NT2/D1 (cell line): Measurements from ENCODE around the gene UBE3A.
"Not testable (repeated sequence)": the region's sequence is repeated elsewhere in the genome, so short reads cannot be mapped to it uniquely, and the experiment has no call there.

Experiments used
- DNase-seq: peaks from one replicate; pipeline ENCODE4 v3.0.0-alpha.2; 2011; ENCODE audit warnings: low read depth, low spot score
- H3K27me3 ChIP-seq: 2 replicates; pipeline ENCODE4 v1.6.0; 2011; ENCODE audit warnings: mild to moderate bottlenecking; ENCODE audit not compliant: insufficient read length, insufficient read depth
- H3K36me3 ChIP-seq: 2 replicates; pipeline ENCODE4 v1.6.1; 2011; ENCODE audit warnings: mild to moderate bottlenecking, low read length, mixed read lengths; ENCODE audit not compliant: insufficient read depth, insufficient read length
- H3K4me1 ChIP-seq: 2 replicates; pipeline ENCODE4 v1.5.1; 2011; ENCODE audit not compliant: insufficient read depth, insufficient read length
- H3K4me3 ChIP-seq: 2 replicates; pipeline ENCODE4 v1.5.1; 2011; ENCODE audit warnings: low read depth; ENCODE audit not compliant: insufficient read length
- H3K9ac ChIP-seq: 2 replicates; pipeline ENCODE4 v1.6.0; 2011; ENCODE audit warnings: low read depth; ENCODE audit not compliant: insufficient read length
- H3K9me3 ChIP-seq: 2 replicates; pipeline ENCODE4 v1.5.1; 2011; ENCODE audit warnings: mild to moderate bottlenecking, low read length; ENCODE audit not compliant: insufficient read depth
- SUZ12 ChIP-seq: IDR thresholded peaks from 2 replicates; pipeline ENCODE4 v1.6.1; 2011; ENCODE audit not compliant: insufficient read length, insufficient read depth; ENCODE audit errors: extremely low read depth
- YY1 ChIP-seq: IDR thresholded peaks from 2 replicates; pipeline ENCODE4 v1.6.1; 2011; ENCODE audit not compliant: insufficient read length, insufficient read depth
- ZNF274 ChIP-seq: IDR thresholded peaks from 2 replicates; pipeline ENCODE4 v1.6.1; 2011; ENCODE audit warnings: mild to moderate bottlenecking, low read depth, low read length

The UBE3A gene

GRCh38 chr15:25454771-25455170, 15.9 kb upstream of the UBE3A start:
- Histone ChIP-seq H3K4me1 (no peaks in the 10 kb centered on the region), H3K36me3 (no peaks in the 10 kb centered on the region), H3K27me3 (no peaks in the 10 kb centered on the region), H3K9me3 (peaks cover 19% of the 10 kb centered on the region), H3K9ac (no peak overlapping the region), H3K4me3 (no peak overlapping the region)
- DNase-seq: no peak
- TF ChIP-seq YY1 (no peak), ZNF274 (no peak), SUZ12 (no peak)

DNA sequence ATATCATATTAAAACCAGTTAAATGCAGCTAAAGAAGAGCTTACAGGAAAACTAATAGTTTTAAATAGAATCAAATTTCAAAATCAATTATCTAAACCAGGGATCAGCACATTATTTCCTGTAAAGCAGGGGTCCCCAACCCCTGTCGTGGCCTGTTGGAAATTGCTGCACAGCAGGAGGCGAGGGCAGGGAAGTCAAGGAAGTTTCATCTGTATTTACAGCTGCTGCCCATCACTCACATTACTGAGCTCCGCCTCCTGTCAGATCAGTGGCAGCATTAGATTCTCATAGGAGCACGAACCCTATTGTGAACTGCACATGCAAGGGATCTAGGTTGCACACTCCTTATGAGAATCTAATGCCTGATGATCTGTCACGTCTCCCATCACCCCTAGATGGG, 14.4 kb upstream of the UBE3A start:
- H3K36me3 ChIP-seq, H3K4me1 ChIP-seq, DNase-seq, H3K4me3 ChIP-seq, H3K9ac ChIP-seq, H3K27me3 ChIP-seq: not testable (repeated sequence)
- peaks cover 19% of the 10 kb centered on the region for H3K9me3 ChIP-seq

- Histone ChIP-seq H3K4me3 (no peak overlapping the region), H3K36me3 (no peaks in the 10 kb centered on the region), H3K9ac (no peak overlapping the region), H3K27me3 (no peaks in the 10 kb centered on the region), H3K9me3 (peaks cover 19% of the 10 kb centered on the region), H3K4me1 (no peaks in the 10 kb centered on the region)
- TF ChIP-seq YY1 (no peak), SUZ12 (no peak), ZNF274 (no peak)
- DNase-seq: no peak
These were observed 12.7 kb upstream of the UBE3A start for GRCh38 chr15:25451501-25451900.

GRCh38 chr15:25450163-25450562, 11.3 kb upstream of the UBE3A start:
- H3K4me1 ChIP-seq: no peaks in the 10 kb centered on the region
- no peaks in the 10 kb centered on the region for H3K36me3 ChIP-seq
- H3K9ac ChIP-seq: no peak overlapping the region
- no peak overlapping the region for H3K4me3 ChIP-seq
- DNase-seq: no peak
- no peak for TF ChIP-seq SUZ12
- TF ChIP-seq ZNF274: no peak
- TF ChIP-seq YY1: no peak
- H3K9me3 ChIP-seq: peaks cover 19% of the 10 kb centered on the region
- H3K27me3 ChIP-seq: no peaks in the 10 kb centered on the region

GRCh38 chr15:25446076-25446475, 7.3 kb upstream of the UBE3A start:
- no peak for TF ChIP-seq ZNF274
- no peak for TF ChIP-seq SUZ12
- no peak for TF ChIP-seq YY1
- DNase-seq: no peak
- Histone ChIP-seq H3K9me3 (peaks cover 4% of the 10 kb centered on the region; the same call in 1 of the 2 replicates), H3K36me3 (no peaks in the 10 kb centered on the region), H3K27me3 (no peaks in the 10 kb centered on the region), H3K4me3 (no peak overlapping the region), H3K4me1 (no peaks in the 10 kb centered on the region), H3K9ac (no peak overlapping the region)

DNA sequence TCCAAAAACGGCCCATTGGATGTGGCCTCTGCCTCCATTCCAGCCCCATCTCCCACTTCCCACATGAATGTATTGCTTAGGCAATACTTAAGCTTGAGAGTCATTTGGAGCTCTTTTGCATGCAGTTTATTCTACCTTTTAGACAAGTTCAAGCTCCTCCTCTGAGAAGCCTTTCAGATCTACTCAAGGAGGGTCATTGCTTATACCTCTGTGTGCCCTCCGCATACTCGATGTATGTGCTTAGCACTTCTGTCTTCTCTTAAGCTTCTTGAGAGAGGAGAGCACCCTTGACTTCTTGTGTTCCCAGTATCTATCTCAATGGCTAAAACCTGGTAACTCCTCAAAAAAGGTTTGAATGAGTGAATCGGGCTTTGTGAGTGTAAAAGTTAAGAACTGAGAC, 6.6 kb upstream of the UBE3A start:
- Histone ChIP-seq H3K4me1 (no peaks in the 10 kb centered on the region), H3K9ac (no peak overlapping the region), H3K4me3 (no peak overlapping the region), H3K27me3 (no peaks in the 10 kb centered on the region), H3K9me3 (no peaks in the 10 kb centered on the region), H3K36me3 (no peaks in the 10 kb centered on the region)
- DNase-seq: no peak
- TF ChIP-seq SUZ12 (no peak), ZNF274 (no peak), YY1 (no peak)

- Histone ChIP-seq H3K9ac (no peak overlapping the region), H3K36me3 (no peaks in the 10 kb centered on the region), H3K4me1 (no peaks in the 10 kb centered on the region), H3K4me3 (no peak overlapping the region), H3K9me3 (no peaks in the 10 kb centered on the region), H3K27me3 (no peaks in the 10 kb centered on the region)
- TF ChIP-seq YY1 (no peak), ZNF274 (no peak), SUZ12 (no peak)
- no peak for DNase-seq
These were observed 2.3 kb upstream of the UBE3A start for GRCh38 chr15:25441111-25441510.

GRCh38 chr15:25439369-25439836, 579 bp upstream of the UBE3A start:
- H3K4me1 ChIP-seq: no peaks in the 10 kb centered on the region
- TF ChIP-seq YY1 (no peak), SUZ12 (no peak), ZNF274 (no peak)
- peak overlapping the region; percentile 87 for H3K9ac ChIP-seq
- H3K4me3 ChIP-seq: peak overlapping the region; percentile 66
- no peaks in the 10 kb centered on the region for H3K36me3 ChIP-seq
- H3K27me3 ChIP-seq: no peaks in the 10 kb centered on the region
- peak; percentile 2 for DNase-seq
- H3K9me3 ChIP-seq: no peaks in the 10 kb centered on the region
